HepG2 (cell line): ENCODE measurements around the gene PML. TPM values are rescaled to one million over a fixed set of nuclear protein-coding genes. Genes with fewer than 3 reads are reported as not detected.

Source experiments
- ATAC-seq: fragments of 200-7000 bp; cut with Tn5 transposase; 3 replicates; pipeline ENCODE4 v1.9.1; 2020; ENCODE audit warnings: mild to moderate bottlenecking, moderate library complexity
- BruUV-seq: library from RNA; stranded (reverse); fragments of 400-500 nt; replicated peaks from 2 replicates; lab custom pipeline; 2021; lab: Mats Ljungman, UMichigan
- CTCF ChIA-PET: fragments of 300-600 bp; formaldehyde crosslinking; extraction: SDS; loops from one replicate; lab custom pipeline; 2021; ENCODE audit warnings: low total read pairs, inconsistent platforms, low intra/inter-chr PET ratio; lab: Yijun Ruan, JAX
- POLR2A ChIA-PET: fragments of 350-600 bp; sonication (Branson Sonifier 250); formaldehyde crosslinking; loops from one replicate; lab custom pipeline; 2020; ENCODE audit warnings: antibody characterized with exemption, inconsistent platforms; lab: Yijun Ruan, JAX
- DNase-seq: peaks from one replicate; pipeline ENCODE4 v3.0.0-alpha.2; 2015; ENCODE audit warnings: low spot score
- FAIRE-seq: peaks from 3 replicates; lab custom pipeline; 2011; peaks lifted over from hg19 to GRCh38; lab: Jason Lieb, UNC
- H2AFZ ChIP-seq: one replicate; pipeline ENCODE4 v1.6.1; 2011; ENCODE audit warnings: low read length, inconsistent platforms
- H3K27ac ChIP-seq: fragments of 300-600 bp; 3 replicates; pipeline ENCODE4 v1.8.0; 2011; ENCODE audit warnings: mixed run types, mild to moderate bottlenecking, mixed read lengths, low read length, inconsistent platforms; ENCODE audit not compliant: insufficient read depth; ENCODE audit errors: extremely low read length
- H3K27me3 ChIP-seq, 2 experiments: fragments of 200-600 bp in 1 of 2; 2 replicates in 1 of 2; 3 replicates in 1 of 2; pipeline versions ENCODE4 v1.6.0 to v1.8.0; 2011; ENCODE audit warnings: low read length in 2 of 2, mild to moderate bottlenecking in 2 of 2, moderate library complexity in 2 of 2, inconsistent platforms in 1 of 2; ENCODE audit not compliant: insufficient read depth in 2 of 2, control insufficient read depth in 1 of 2
- H3K36me3 ChIP-seq, 2 experiments: fragments of 200-600 bp in 1 of 2; replicated peaks in 1 of 2; 2 replicates in 1 of 2; 3 replicates in 1 of 2; pipeline versions ENCODE4 v1.5.1 to v1.8.0; 2011; ENCODE audit warnings: low read length in 2 of 2, inconsistent platforms in 1 of 2; ENCODE audit not compliant: insufficient read depth in 2 of 2, control insufficient read depth in 1 of 2
- H3K4me1 ChIP-seq: 2 replicates; pipeline ENCODE4 v1.5.1; 2012; ENCODE audit warnings: low read length, inconsistent platforms; ENCODE audit not compliant: insufficient read depth
- H3K4me2 ChIP-seq: 2 replicates; pipeline ENCODE4 v1.6.0; 2011; ENCODE audit warnings: low read depth, low read length, inconsistent platforms
- H3K4me3 ChIP-seq, 3 experiments: fragments of 200-600 bp in 1 of 3; sonication (generic), shearing (Covaris generic) in 1 of 3; replicated peaks in 1 of 3; 2 replicates each; pipeline ENCODE4 v1.5.1; 2011 to 2016; ENCODE audit warnings: low read length in 3 of 3, inconsistent platforms in 2 of 3, low read depth in 2 of 3, mild to moderate bottlenecking in 2 of 3, control low read depth in 1 of 3, mixed read lengths in 1 of 3; ENCODE audit not compliant: insufficient read depth in 1 of 3
- H3K79me2 ChIP-seq: one replicate; pipeline ENCODE4 v1.6.1; 2011; ENCODE audit warnings: low read length, inconsistent platforms; ENCODE audit not compliant: insufficient read depth
- H3K9ac ChIP-seq: 2 replicates; pipeline ENCODE4 v1.6.0; 2011; ENCODE audit warnings: mild to moderate bottlenecking, low read depth, low read length, inconsistent platforms; ENCODE audit not compliant: insufficient read depth
- H3K9me3 ChIP-seq: 2 replicates; pipeline ENCODE4 v1.5.1; 2012; ENCODE audit warnings: mild to moderate bottlenecking, low read length
- H4K20me1 ChIP-seq: 2 replicates; pipeline ENCODE4 v1.6.0; 2011; ENCODE audit warnings: inconsistent platforms, mild to moderate bottlenecking, low read length, moderate library complexity; ENCODE audit not compliant: insufficient read depth
- GATA4 ChIP-seq: sonication (generic); IDR thresholded peaks from 2 replicates; pipeline ENCODE4 v1.6.1; 2016; ENCODE audit warnings: antibody characterized with exemption, low read depth, borderline replicate concordance
- HNRNPK ChIP-seq: fragments of 200-400 bp; formaldehyde crosslinking; IDR thresholded peaks from 2 replicates; pipeline ENCODE4 v1.6.1; 2018; ENCODE audit warnings: low read length, low read depth, moderate library complexity, mild to moderate bottlenecking; ENCODE audit not compliant: poor library complexity, severe bottlenecking
- IKZF4 ChIP-seq: sonication (generic); formaldehyde crosslinking; IDR thresholded peaks from 2 replicates; pipeline ENCODE4 v1.5.1; 2020; ENCODE audit warnings: borderline replicate concordance, mild to moderate bottlenecking, low read depth, missing genetic modification reagents; ENCODE audit errors: not compliant biosample characterization
- NR1H2 ChIP-seq: sonication (generic); formaldehyde crosslinking; IDR thresholded peaks from 2 replicates; pipeline ENCODE4 v1.8.1; 2022; ENCODE audit warnings: low read depth, missing genetic modification reagents, borderline replicate concordance
- RBM39 ChIP-seq: fragments of 200-400 bp; formaldehyde crosslinking; IDR thresholded peaks from one replicate; pipeline ENCODE4 v1.6.1; 2018; ENCODE audit warnings: antibody characterized with exemption, mild to moderate bottlenecking, low read depth, low read length; ENCODE audit not compliant: poor library complexity, severe bottlenecking
- SRF ChIP-seq: IDR thresholded peaks from 2 replicates; pipeline ENCODE4 v1.6.1; 2011; ENCODE audit warnings: mild to moderate bottlenecking, low read depth, low read length, moderate library complexity
- TEAD2 ChIP-seq: sonication (generic); formaldehyde crosslinking; IDR thresholded peaks from 2 replicates; pipeline ENCODE4 v1.9.0; 2021; ENCODE audit warnings: missing genetic modification reagents
- ZBTB38 ChIP-seq: sonication (generic); formaldehyde crosslinking; IDR thresholded peaks from 2 replicates; pipeline ENCODE4 v1.5.1; 2020; ENCODE audit warnings: mild to moderate bottlenecking, missing genetic modification reagents
- ZFAT ChIP-seq: sonication (generic); formaldehyde crosslinking; conservative IDR thresholded peaks from 2 replicates; pipeline ENCODE4 v1.8.1; 2023; ENCODE audit warnings: missing genetic modification reagents, inconsistent platforms
- ZFX ChIP-seq: sonication (generic); formaldehyde crosslinking; IDR thresholded peaks from 2 replicates; pipeline ENCODE4 v1.4.0; 2020; ENCODE audit warnings: mild to moderate bottlenecking, low read depth, missing genetic modification reagents, moderate library complexity
- ZNF180 ChIP-seq: sonication (generic); formaldehyde crosslinking; IDR thresholded peaks from 2 replicates; pipeline ENCODE4 v1.4.0; 2020; ENCODE audit warnings: low read depth, missing genetic modification reagents, borderline replicate concordance
- ZNF530 ChIP-seq: sonication (generic); formaldehyde crosslinking; IDR thresholded peaks from 2 replicates; pipeline ENCODE4 v1.5.0; 2020; ENCODE audit warnings: low read depth, mild to moderate bottlenecking, missing genetic modification reagents
- ZNF558 ChIP-seq: sonication (generic); formaldehyde crosslinking; IDR thresholded peaks from 2 replicates; pipeline ENCODE4 v1.9.0; 2022; ENCODE audit warnings: mild to moderate bottlenecking, missing genetic modification reagents, borderline replicate concordance
- ZNF776 ChIP-seq: sonication (generic); formaldehyde crosslinking; IDR thresholded peaks from 2 replicates; pipeline ENCODE4 v1.4.0; 2020; ENCODE audit warnings: mild to moderate bottlenecking, missing genetic modification reagents
- WGBS: methylation state at CpG from one replicate; pipeline ENCODE4 v1.1.6; 2017; ENCODE audit warnings: low lambda C conversion rate; 5-methylcytosine and 5-hydroxymethylcytosine counted together
- in situ Hi-C: cut with HindIII; loops from 2 replicates; pipeline ENCODE4 v1.10.0; 2017; ENCODE audit warnings: low pct_unique_long_range_greater_than_20kb; ENCODE audit not compliant: extremely low pct_ligation_motif_present
- intact Hi-C: fragments of 100-400 bp; cut with micrococcal nuclease; formaldehyde crosslinking; loops from one replicate; pipeline ENCODE4 v1.10.0; 2022; ENCODE audit not compliant: unreplicated experiment
- polyA plus RNA-seq, 8 experiments: library from polyadenylated mRNA; depleted of rRNA in 3 of 8; stranded (reverse) in 7 of 8; unstranded in 1 of 8; fragments of >200 nt; fragmentation: Illumina TruSeq in 4 of 8; extraction: Trizol in 4 of 8; gene quantifications; 2 replicates each; pipeline versions ENCODE4 v1.2.1 to v1.2.3, GENCODE V29; 2011 to 2016; ENCODE audit warnings: low read depth in 4 of 8, missing spikeins in 1 of 8, mixed read lengths in 1 of 8; ENCODE audit not compliant: insufficient read depth in 1 of 8
- total RNA-seq, 5 experiments: library from RNA; depleted of rRNA; stranded (reverse); fragments of >200 nt; fragmentation: Illumina TruSeq; extraction: Trizol; gene quantifications; 2 replicates each; pipeline ENCODE4 v1.2.3, GENCODE V29; 2016; ENCODE audit warnings: low read depth in 1 of 5
- TF ChIP-seq, protein P1 (sequence below): sonication (generic); formaldehyde crosslinking; IDR thresholded peaks from 2 replicates; pipeline ENCODE4 v1.5.1; 2020; ENCODE audit warnings: mild to moderate bottlenecking, moderate library complexity, missing genetic modification reagents
- TF ChIP-seq, protein P2 (sequence below): sonication (generic); formaldehyde crosslinking; IDR thresholded peaks from 2 replicates; pipeline ENCODE4 v1.8.0; 2022; ENCODE audit warnings: mild to moderate bottlenecking, missing genetic modification reagents, moderate library complexity

The PML gene
- total and polyA plus RNA-seq, 2 of the 13 experiments (the other 11 are each of a cell fraction or from before 2014, with no cell fraction given) = 2.9 to 3.9 TPM

DNA sequence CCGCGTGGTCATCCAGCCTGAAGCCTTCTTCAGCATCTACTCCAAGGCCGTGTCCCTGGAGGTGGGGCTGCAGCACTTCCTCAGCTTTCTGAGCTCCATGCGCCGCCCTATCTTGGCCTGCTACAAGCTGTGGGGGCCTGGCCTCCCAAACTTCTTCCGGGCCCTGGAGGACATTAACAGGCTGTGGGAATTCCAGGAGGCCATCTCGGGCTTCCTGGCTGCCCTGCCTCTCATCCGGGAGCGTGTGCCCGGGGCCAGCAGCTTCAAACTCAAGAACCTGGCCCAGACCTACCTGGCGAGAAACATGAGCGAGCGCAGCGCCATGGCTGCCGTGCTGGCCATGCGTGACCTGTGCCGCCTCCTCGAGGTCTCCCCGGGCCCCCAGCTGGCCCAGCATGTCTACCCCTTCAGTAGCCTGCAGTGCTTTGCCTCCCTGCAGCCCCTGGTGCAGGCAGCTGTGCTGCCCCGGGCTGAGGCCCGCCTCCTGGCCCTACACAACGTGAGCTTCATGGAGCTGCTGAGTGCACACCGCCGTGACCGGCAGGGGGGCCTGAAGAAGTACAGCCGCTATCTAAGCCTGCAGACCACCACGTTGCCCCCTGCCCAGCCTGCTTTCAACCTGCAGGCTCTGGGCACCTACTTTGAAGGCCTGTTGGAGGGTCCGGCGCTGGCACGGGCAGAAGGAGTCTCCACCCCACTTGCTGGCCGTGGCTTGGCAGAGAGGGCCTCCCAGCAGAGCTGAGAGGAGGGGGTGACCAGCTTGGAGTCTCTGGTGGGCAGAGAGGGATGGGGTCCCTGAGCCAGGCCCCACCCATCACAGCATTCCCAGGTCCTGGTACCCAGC lies 50.0 kb downstream of the PML start:
- Histone ChIP-seq H3K9ac (no peak overlapping the region), H2AFZ (no peak overlapping the region), H3K4me3 (no peak overlapping the region), H3K9me3 (no peaks in the 10 kb centered on the region), H3K79me2 (no peaks in the 10 kb centered on the region), H3K27me3 (peaks cover 1 to 6% of the 10 kb centered on the region in 2 experiments; a peak in 1 of 5 replicates), H3K4me2 (no peak overlapping the region), H3K36me3 (no peaks in the 10 kb centered on the region), H3K4me1 (no peaks in the 10 kb centered on the region), H4K20me1 (no peaks in the 10 kb centered on the region), H3K27ac (no peak overlapping the region)
- intact Hi-C loops = no loop called here
- in situ Hi-C loops = no loop called here
- WGBS = 77% methylated on average over 9 of the region's 31 CpGs
- FAIRE-seq (no peak), DNase-seq (no peak), ATAC-seq (no peak)
- ChIA-PET POLR2A (no interaction called here), CTCF (no interaction called here)
- no peak for TF ChIP-seq GATA4
- TF ChIP-seq IKZF4 (CRISPR knock-in tag) = no peak
- no peak for TF ChIP-seq ZBTB38
- no peak for TF ChIP-seq ZNF776 (CRISPR knock-in tag)
- TF ChIP-seq SRF = no peak
- no peak for TF ChIP-seq TEAD2 (CRISPR knock-in tag)
- TF ChIP-seq HNRNPK = no peak
- BruUV-seq = no TSS peak

DNA sequence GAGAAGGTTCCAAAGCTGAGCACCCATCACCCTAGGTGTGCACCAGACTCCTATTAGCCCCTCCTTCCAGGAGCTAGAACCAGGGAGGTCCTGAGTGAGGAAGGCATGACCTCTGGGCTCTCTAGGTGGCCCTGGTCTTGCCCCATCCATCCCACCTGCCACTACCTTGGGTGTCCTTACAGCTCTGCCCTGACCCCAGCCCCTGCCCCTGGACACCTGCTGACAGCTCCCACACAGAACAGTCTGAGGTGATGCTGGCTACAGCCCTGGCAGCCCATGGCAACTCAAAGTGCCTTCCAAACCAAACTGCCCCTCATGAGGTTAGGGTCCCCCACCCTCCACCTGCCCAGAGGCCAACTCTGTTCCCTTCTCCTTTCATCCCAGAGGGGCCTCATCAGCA lies 50.7 kb downstream of the PML start:
- no peaks in the 10 kb centered on the region for H4K20me1 ChIP-seq
- no peak for FAIRE-seq
- H3K27me3 ChIP-seq = peaks cover 1 to 11% of the 10 kb centered on the region in 2 experiments; a peak in 2 of 5 replicates
- H3K79me2 ChIP-seq = no peaks in the 10 kb centered on the region
- CTCF ChIA-PET = no interaction called here
- in situ Hi-C loops (no loop called here), intact Hi-C loops (no loop called here)
- no peak overlapping the region for H3K9ac ChIP-seq
- no TSS peak for BruUV-seq
- no peaks in the 10 kb centered on the region for H3K4me1 ChIP-seq
- no peaks in the 10 kb centered on the region for H3K9me3 ChIP-seq
- no peaks in the 10 kb centered on the region for H3K36me3 ChIP-seq
- no peak for ATAC-seq
- H3K4me2 ChIP-seq = no peak overlapping the region
- no peak overlapping the region for H3K4me3 ChIP-seq
- H2AFZ ChIP-seq = no peak overlapping the region
- DNase-seq = no peak
- POLR2A ChIA-PET = no interaction called here
- H3K27ac ChIP-seq = no peak overlapping the region
- TF ChIP-seq ZNF180 (no peak), ZNF530 (CRISPR knock-in tag) (no peak), ZFX (CRISPR knock-in tag) (no peak), NR1H2 (CRISPR knock-in tag) (no peak), RBM39 (no peak), ZNF558 (no peak), ZFAT (no peak)
- TF ChIP-seq, protein P1, sequence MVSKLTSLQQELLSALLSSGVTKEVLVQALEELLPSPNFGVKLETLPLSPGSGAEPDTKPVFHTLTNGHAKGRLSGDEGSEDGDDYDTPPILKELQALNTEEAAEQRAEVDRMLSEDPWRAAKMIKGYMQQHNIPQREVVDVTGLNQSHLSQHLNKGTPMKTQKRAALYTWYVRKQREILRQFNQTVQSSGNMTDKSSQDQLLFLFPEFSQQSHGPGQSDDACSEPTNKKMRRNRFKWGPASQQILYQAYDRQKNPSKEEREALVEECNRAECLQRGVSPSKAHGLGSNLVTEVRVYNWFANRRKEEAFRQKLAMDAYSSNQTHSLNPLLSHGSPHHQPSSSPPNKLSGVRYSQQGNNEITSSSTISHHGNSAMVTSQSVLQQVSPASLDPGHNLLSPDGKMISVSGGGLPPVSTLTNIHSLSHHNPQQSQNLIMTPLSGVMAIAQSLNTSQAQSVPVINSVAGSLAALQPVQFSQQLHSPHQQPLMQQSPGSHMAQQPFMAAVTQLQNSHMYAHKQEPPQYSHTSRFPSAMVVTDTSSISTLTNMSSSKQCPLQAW (CRISPR knock-in tag) = no peak
- TF ChIP-seq, protein P2, sequence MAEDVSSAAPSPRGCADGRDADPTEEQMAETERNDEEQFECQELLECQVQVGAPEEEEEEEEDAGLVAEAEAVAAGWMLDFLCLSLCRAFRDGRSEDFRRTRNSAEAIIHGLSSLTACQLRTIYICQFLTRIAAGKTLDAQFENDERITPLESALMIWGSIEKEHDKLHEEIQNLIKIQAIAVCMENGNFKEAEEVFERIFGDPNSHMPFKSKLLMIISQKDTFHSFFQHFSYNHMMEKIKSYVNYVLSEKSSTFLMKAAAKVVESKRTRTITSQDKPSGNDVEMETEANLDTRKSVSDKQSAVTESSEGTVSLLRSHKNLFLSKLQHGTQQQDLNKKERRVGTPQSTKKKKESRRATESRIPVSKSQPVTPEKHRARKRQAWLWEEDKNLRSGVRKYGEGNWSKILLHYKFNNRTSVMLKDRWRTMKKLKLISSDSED (CRISPR knock-in tag) = no peak
